ENCODE measurements around the gene TACC2. TPM values are rescaled to one million over a fixed set of nuclear protein-coding genes. Genes with fewer than 3 reads are reported as not detected.

The TACC2 gene
- total RNA-seq, 2 experiments from 2014 or later = not detected

DNA sequence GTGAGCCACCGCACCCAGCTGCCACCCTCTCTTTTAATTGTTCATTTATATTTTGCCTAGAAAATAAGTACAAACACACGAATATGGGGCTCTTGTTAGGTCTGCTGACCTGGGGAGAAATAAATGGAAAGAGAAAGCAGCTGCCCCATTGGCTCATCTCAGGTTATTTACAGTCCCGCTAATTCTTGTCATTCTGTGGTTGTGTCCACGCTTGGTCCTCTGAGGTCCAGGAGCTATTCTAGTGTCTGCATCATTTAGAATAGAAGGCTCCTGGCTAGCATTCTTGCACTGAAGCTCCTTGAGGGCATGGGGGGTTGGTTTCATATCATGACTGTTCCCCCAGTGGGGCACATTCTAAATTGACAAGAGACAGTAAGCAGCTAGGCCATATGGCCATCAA is 128.5 kb downstream of the TACC2 start:
- DNase-seq (no peak), ATAC-seq (no peak)
- peaks cover 23% of the 10 kb centered on the region for H3K27me3 Mint-ChIP-seq
- no peaks in the 10 kb centered on the region for H3K9me3 Mint-ChIP-seq
- intact Hi-C loops (cut with micrococcal nuclease) = no loop called here
- peaks cover 2% of the 10 kb centered on the region for H3K4me1 Mint-ChIP-seq (ENCODE audit: low read depth)
- no peak overlapping the region for H3K27ac Mint-ChIP-seq
- TF ChIP-seq, protein P1, sequence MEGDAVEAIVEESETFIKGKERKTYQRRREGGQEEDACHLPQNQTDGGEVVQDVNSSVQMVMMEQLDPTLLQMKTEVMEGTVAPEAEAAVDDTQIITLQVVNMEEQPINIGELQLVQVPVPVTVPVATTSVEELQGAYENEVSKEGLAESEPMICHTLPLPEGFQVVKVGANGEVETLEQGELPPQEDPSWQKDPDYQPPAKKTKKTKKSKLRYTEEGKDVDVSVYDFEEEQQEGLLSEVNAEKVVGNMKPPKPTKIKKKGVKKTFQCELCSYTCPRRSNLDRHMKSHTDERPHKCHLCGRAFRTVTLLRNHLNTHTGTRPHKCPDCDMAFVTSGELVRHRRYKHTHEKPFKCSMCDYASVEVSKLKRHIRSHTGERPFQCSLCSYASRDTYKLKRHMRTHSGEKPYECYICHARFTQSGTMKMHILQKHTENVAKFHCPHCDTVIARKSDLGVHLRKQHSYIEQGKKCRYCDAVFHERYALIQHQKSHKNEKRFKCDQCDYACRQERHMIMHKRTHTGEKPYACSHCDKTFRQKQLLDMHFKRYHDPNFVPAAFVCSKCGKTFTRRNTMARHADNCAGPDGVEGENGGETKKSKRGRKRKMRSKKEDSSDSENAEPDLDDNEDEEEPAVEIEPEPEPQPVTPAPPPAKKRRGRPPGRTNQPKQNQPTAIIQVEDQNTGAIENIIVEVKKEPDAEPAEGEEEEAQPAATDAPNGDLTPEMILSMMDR (IDR thresholded peaks at IDR 0.05) = no peak
- no peak overlapping the region for H3K4me3 Mint-ChIP-seq
- H3K36me3 Mint-ChIP-seq (ENCODE audit: low read depth) = no peaks in the 10 kb centered on the region
- POLR2A ChIA-PET = no interaction called here
- CTCF ChIA-PET = no interaction called here

DNA sequence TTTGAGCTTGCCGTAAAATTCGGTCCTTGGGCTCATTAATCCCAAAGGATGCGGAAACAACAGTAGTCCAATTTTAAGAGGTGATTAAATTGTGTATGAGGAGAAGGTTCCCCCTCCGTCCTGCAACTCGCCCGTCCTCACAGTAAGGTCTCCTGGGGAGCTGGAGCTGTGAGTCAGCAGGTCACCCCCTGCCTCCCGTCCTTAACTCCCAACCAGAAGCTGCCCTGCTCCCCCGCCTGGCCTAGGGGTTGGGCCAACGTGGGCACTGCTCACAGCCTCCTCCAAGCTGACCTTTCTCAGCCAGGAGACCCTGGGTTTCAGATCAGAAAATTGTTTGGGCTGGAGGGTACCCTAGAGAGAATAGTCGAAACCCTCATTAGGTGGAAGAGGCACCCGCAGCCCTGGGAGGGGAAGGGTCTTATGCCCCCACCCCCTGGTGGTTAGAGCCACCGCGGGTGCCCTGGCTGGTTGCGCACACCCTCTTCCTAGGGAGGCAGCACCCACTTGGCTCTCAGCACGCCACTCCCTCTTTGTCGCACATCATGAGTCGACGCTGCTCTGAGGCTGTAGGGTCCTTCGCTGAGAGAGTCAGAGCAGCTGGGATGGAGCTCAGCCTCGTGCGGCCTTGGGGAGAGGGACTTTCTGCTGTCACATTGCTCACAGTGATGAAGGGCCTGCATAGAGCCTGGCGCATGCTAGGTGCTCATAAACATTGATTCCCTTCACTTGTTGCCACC is 131.2 kb downstream of the TACC2 start:
- intact Hi-C loops (cut with micrococcal nuclease) = no loop called here
- Mint-ChIP-seq H3K4me3 (no peak overlapping the region), H3K9me3 (no peaks in the 10 kb centered on the region), H3K27ac (no peak overlapping the region), H3K27me3 (peaks cover 8% of the 10 kb centered on the region), H3K36me3 (ENCODE audit: low read depth) (no peaks in the 10 kb centered on the region), H3K4me1 (ENCODE audit: low read depth) (no peaks in the 10 kb centered on the region)
- POLR2A ChIA-PET = no interaction called here
- CTCF ChIA-PET = no interaction called here
- DNase-seq = no peak
- TF ChIP-seq, protein P1 (IDR thresholded peaks at IDR 0.05) = no peak
- no peak for ATAC-seq

DNA sequence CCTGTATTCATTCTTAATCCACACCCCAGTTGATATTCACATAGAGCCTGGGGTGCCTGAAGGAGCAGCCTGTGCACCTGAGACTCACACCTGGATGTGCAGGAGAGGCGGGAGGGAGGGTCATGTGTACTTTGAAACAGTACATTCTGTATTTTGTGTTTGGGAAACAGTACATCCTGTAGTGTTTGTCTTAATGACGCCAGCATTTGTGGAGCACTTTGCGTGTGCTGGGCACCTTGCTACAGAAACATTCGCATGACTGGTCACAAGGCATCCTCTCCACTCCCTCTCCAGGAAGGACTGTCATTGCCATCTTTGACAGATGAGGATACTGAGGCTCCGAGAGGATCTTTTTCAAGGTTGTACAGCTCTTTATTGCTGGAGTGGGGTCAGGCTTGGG is 132.1 kb downstream of the TACC2 start:
- H3K9me3 Mint-ChIP-seq = no peaks in the 10 kb centered on the region
- DNase-seq (no peak), ATAC-seq (no peak)
- H3K36me3 Mint-ChIP-seq (ENCODE audit: low read depth) = no peaks in the 10 kb centered on the region
- CTCF ChIA-PET = no interaction called here
- TF ChIP-seq, protein P1 (IDR thresholded peaks at IDR 0.05) = no peak
- no peaks in the 10 kb centered on the region for H3K4me1 Mint-ChIP-seq (ENCODE audit: low read depth)
- H3K27me3 Mint-ChIP-seq = peaks cover 6% of the 10 kb centered on the region
- H3K27ac Mint-ChIP-seq = no peak overlapping the region
- H3K4me3 Mint-ChIP-seq = no peak overlapping the region
- intact Hi-C loops (cut with micrococcal nuclease) = no loop called here
- POLR2A ChIA-PET = no interaction called here

DNA sequence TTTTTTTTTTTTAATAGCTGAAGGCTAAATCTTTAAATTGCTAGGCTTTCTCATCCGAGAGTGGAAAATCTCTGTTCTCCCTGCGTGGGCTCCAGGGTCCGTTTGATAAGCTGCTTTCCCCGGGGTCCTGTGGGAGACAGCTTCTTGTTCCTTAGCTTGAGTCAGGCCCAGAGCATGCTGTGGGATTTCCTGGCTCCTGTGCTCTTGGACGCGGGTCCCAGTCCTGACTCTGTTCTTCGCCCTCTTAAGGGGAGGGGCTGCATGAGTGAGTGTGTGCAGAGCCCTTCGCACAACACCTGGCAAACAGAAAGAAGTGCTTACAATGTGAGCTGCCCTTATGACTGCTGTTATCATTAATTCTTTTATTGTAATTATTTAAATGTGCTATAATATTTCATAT is 133.5 kb downstream of the TACC2 start:
- Mint-ChIP-seq H3K9me3 (no peaks in the 10 kb centered on the region), H3K36me3 (ENCODE audit: low read depth) (no peaks in the 10 kb centered on the region), H3K27me3 (peaks cover 4% of the 10 kb centered on the region), H3K4me1 (ENCODE audit: low read depth) (no peaks in the 10 kb centered on the region), H3K4me3 (no peak overlapping the region), H3K27ac (no peak overlapping the region)
- POLR2A ChIA-PET = no interaction called here
- DNase-seq = no peak
- CTCF ChIA-PET = no interaction called here
- TF ChIP-seq, protein P1 (IDR thresholded peaks at IDR 0.05) = no peak
- no peak for ATAC-seq
- intact Hi-C loops (cut with micrococcal nuclease) = no loop called here

DNA sequence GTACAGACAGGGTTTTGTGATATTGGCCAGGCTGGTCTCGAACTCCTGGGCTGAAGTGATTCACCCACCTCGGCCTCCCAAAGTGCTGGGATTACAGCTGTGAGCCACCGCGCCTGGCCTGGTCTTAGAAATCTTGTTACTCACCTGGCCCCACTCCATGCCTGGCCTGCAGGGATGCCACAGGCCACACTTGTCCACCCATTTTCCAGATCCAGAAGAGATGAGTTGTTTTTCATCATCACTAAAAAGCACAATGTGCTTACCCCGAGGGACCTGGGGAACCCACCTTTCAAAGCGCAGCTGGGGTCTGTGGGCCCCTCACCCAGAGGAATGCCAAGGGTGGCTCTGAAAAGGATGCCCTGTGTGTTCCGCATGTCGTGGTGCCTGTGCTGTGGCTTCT is 134.2 kb downstream of the TACC2 start:
- CTCF ChIA-PET = no interaction called here
- no peaks in the 10 kb centered on the region for H3K4me1 Mint-ChIP-seq (ENCODE audit: low read depth)
- no peaks in the 10 kb centered on the region for H3K9me3 Mint-ChIP-seq
- H3K27ac Mint-ChIP-seq = no peak overlapping the region
- no peak for DNase-seq
- TF ChIP-seq, protein P1 (IDR thresholded peaks at IDR 0.05) = no peak
- intact Hi-C loops (cut with micrococcal nuclease) = no loop called here
- POLR2A ChIA-PET = no interaction called here
- H3K4me3 Mint-ChIP-seq = no peak overlapping the region
- no peaks in the 10 kb centered on the region for H3K36me3 Mint-ChIP-seq (ENCODE audit: low read depth)
- peaks cover 4% of the 10 kb centered on the region for H3K27me3 Mint-ChIP-seq
- no peak for ATAC-seq

Data from activated CD8-positive, alpha-beta T cell treated with anti-CD3 and anti-CD28 coated beads for 36 hours (primary cell).